GM12891 (cell line): ENCODE data around the gene TMPRSS7.
A peak's percentile ranks its signal among the peaks of the same experiment; 100 is the strongest.

Source experiments
- PAX5 ChIP-seq: IDR thresholded peaks from 2 replicates; pipeline ENCODE4 v1.6.1; 2011; ENCODE audit warnings: low read length, moderate library complexity, mild to moderate bottlenecking; ENCODE audit not compliant: insufficient read depth, severe bottlenecking
- POLR2A ChIP-seq: IDR thresholded peaks from 2 replicates; pipeline ENCODE4 v1.6.1; 2011; ENCODE audit warnings: low read depth, low read length, control low read depth
- POLR2AphosphoS5 ChIP-seq: IDR thresholded peaks from 2 replicates; pipeline ENCODE4 v1.6.1; 2011; ENCODE audit warnings: low read depth, low read length, control low read depth
- POU2F2 ChIP-seq: IDR thresholded peaks from 2 replicates; pipeline ENCODE4 v1.6.1; 2011; ENCODE audit warnings: low read depth, mild to moderate bottlenecking, control low read depth, low read length, moderate library complexity
- SPI1 ChIP-seq: IDR thresholded peaks from 2 replicates; pipeline ENCODE4 v1.6.1; 2011; ENCODE audit warnings: low read depth, low read length, control low read depth
- TAF1 ChIP-seq: IDR thresholded peaks from 2 replicates; pipeline ENCODE4 v1.6.1; 2011; ENCODE audit warnings: low read depth, low read length, control low read depth

DNA sequence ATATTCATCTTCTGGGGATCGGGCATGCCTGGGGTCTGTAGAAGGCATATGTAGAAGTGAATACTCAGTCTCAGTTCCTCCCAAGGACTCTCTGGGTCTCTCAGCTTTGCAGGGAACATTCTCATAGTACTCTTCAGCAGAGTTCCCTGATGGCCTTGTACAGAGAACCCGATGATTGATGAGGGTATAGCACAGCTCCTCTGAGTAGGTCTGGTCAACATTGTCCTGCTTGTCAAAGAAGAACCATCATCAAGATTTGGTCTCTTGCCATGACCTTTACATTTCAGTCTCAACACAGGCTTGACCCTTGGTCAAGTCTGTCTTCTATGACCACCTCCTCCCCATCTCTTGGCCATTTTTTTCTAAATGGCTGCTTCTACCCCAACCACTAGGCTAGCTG is 89.0 kb downstream of the TMPRSS7 start:
- TF ChIP-seq TAF1: no peak
- TF ChIP-seq POLR2A: no peak
- TF ChIP-seq POLR2AphosphoS5: no peak
- no peak for TF ChIP-seq PAX5
- TF ChIP-seq SPI1: peak; percentile 85
- TF ChIP-seq POU2F2: no peak
